NCI-H345 treated with DMSO at 0.1 percent for 48 hours (cell line): Measurements from ENCODE around the gene PHKA2.
A peak's percentile ranks its signal among the peaks of the same experiment; 100 is the strongest.

ENCODE experiments used
- DNase-seq: peaks from one replicate; lab custom pipeline; 2025; ENCODE audit not compliant: unreplicated experiment; lab: John Stamatoyannopoulos, UW

PHKA2 gene

GRCh38 chrX:18935893-18936292 lies 48.0 kb downstream of the PHKA2 start:
- DNase-seq = no peak

- DNase-seq = no peak
Measured at GRCh38 chrX:18934708-18935107, 49.2 kb downstream of the PHKA2 start.

GRCh38 chrX:18933617-18934016 lies 50.3 kb downstream of the PHKA2 start:
- DNase-seq = no peak

GRCh38 chrX:18931972-18932371 lies 51.9 kb downstream of the PHKA2 start:
- peak; percentile 0 for DNase-seq

- DNase-seq = no peak
Measured at GRCh38 chrX:18929775-18930174, 54.1 kb downstream of the PHKA2 start.

- DNase-seq = no peak
Measured at GRCh38 chrX:18927558-18927957, 56.4 kb downstream of the PHKA2 start.

- DNase-seq = no peak
Measured at GRCh38 chrX:18924507-18925088, 59.3 kb downstream of the PHKA2 start.

GRCh38 chrX:18920566-18920965 lies 63.3 kb downstream of the PHKA2 start:
- DNase-seq = no peak

GRCh38 chrX:18920079-18920478 lies 63.8 kb downstream of the PHKA2 start:
- no peak for DNase-seq

- DNase-seq = no peak
Measured at GRCh38 chrX:18917831-18918230, 66.1 kb downstream of the PHKA2 start.

GRCh38 chrX:18906286-18906685 lies 77.6 kb downstream of the PHKA2 start:
- DNase-seq = no peak

GRCh38 chrX:18900401-18900976 lies 83.4 kb downstream of the PHKA2 start:
- DNase-seq = no peak

GRCh38 chrX:18899796-18900380 lies 84.0 kb downstream of the PHKA2 start:
- DNase-seq = no peak

GRCh38 chrX:18898492-18898891 lies 85.4 kb downstream of the PHKA2 start:
- no peak for DNase-seq

- no peak for DNase-seq
Measured at GRCh38 chrX:18898091-18898490, 85.8 kb downstream of the PHKA2 start.

- DNase-seq = no peak
Measured at GRCh38 chrX:18897611-18898010, 86.3 kb downstream of the PHKA2 start.

GRCh38 chrX:18896680-18897544 lies 87.0 kb downstream of the PHKA2 start:
- DNase-seq = no peak

GRCh38 chrX:18895189-18895951 lies 88.5 kb downstream of the PHKA2 start:
- peak; percentile 9 for DNase-seq

GRCh38 chrX:18894156-18894555 lies 89.8 kb downstream of the PHKA2 start:
- no peak for DNase-seq

GRCh38 chrX:18893536-18893935 lies 90.4 kb downstream of the PHKA2 start:
- DNase-seq = no peak

- no peak for DNase-seq
Measured at GRCh38 chrX:18892899-18893298, 91.0 kb downstream of the PHKA2 start.
